MM.1S (cell line): ENCODE results near the gene BCO1.

Experiments used
- DNase-seq: peaks from one replicate; pipeline ENCODE4 v3.0.0-alpha.2; 2015
- H2AFZ ChIP-seq: fragments of 300-600 bp; sonication (generic); 2 replicates; pipeline ENCODE4 v1.6.0; 2016; ENCODE audit warnings: antibody characterized with exemption, low read length
- H3F3A ChIP-seq: fragments of 300-600 bp; sonication (generic); 2 replicates; pipeline ENCODE4 v1.6.1; 2016; ENCODE audit warnings: mild to moderate bottlenecking, antibody characterized with exemption, low read length, moderate library complexity, mixed read lengths; ENCODE audit not compliant: insufficient read depth
- H3K27ac ChIP-seq: fragments of 300-600 bp; sonication (generic); 2 replicates; pipeline ENCODE4 v1.5.1; 2016; ENCODE audit warnings: mild to moderate bottlenecking, low read length
- H3K27me3 ChIP-seq: fragments of 300-600 bp; sonication (generic); replicated peaks from 2 replicates; pipeline ENCODE4 v1.6.0; 2016; ENCODE audit warnings: low read length; ENCODE audit not compliant: insufficient read depth
- H3K36me3 ChIP-seq: fragments of 300-600 bp; sonication (generic); replicated peaks from 2 replicates; pipeline ENCODE4 v1.6.1; 2016; ENCODE audit warnings: mild to moderate bottlenecking, low read length, mixed read lengths; ENCODE audit not compliant: insufficient read depth
- H3K4me1 ChIP-seq: fragments of 300-600 bp; sonication (generic); 2 replicates; pipeline ENCODE4 v1.6.1; 2016; ENCODE audit warnings: low read length, mixed read lengths
- H3K4me2 ChIP-seq: fragments of 300-600 bp; sonication (generic); 2 replicates; pipeline ENCODE4 v1.6.0; 2016; ENCODE audit warnings: low read depth, low read length
- H3K4me3 ChIP-seq: fragments of 300-600 bp; sonication (generic); 2 replicates; pipeline ENCODE4 v1.5.1; 2016; ENCODE audit warnings: low read length, mixed read lengths
- H3K79me2 ChIP-seq: fragments of 300-600 bp; sonication (generic); 2 replicates; pipeline ENCODE4 v1.6.1; 2016; ENCODE audit warnings: mixed run types, low read length, mixed read lengths
- H3K9ac ChIP-seq: fragments of 300-600 bp; sonication (generic); 2 replicates; pipeline ENCODE4 v1.6.1; 2016; ENCODE audit warnings: low read length, mixed read lengths
- H3K9me2 ChIP-seq: fragments of 300-600 bp; sonication (generic); replicated peaks from 2 replicates; pipeline ENCODE4 v1.6.1; 2016; ENCODE audit warnings: mild to moderate bottlenecking, low read length, mixed read lengths; ENCODE audit not compliant: insufficient read depth
- H3K9me3 ChIP-seq: fragments of 300-600 bp; sonication (generic); replicated peaks from 2 replicates; pipeline ENCODE4 v1.6.1; 2016; ENCODE audit warnings: mild to moderate bottlenecking, low read length, mixed read lengths; ENCODE audit not compliant: insufficient read depth
- H4K20me1 ChIP-seq: fragments of 300-600 bp; sonication (generic); 2 replicates; pipeline ENCODE4 v1.6.1; 2016; ENCODE audit warnings: mild to moderate bottlenecking, low read length, moderate library complexity, mixed read lengths; ENCODE audit not compliant: insufficient read depth
- EZH2 ChIP-seq: fragments of 300-600 bp; sonication (generic); optimal IDR thresholded peaks from 2 replicates; pipeline ENCODE3; 2017; ENCODE audit warnings: low read depth, mild to moderate bottlenecking, antibody characterized with exemption, low read length, mixed read lengths
- EZH2phosphoT487 ChIP-seq: fragments of 300-600 bp; sonication (generic); IDR thresholded peaks from 2 replicates; pipeline ENCODE4 v1.6.1; 2018; ENCODE audit warnings: antibody characterized with exemption, low read length
- TF ChIP-seq, protein P1 (sequence below): fragments of 300-600 bp; sonication (generic); IDR thresholded peaks from 2 replicates; pipeline ENCODE4 v1.5.1; 2016; ENCODE audit warnings: antibody characterized with exemption, low read length, mixed read lengths

The BCO1 gene

DNA sequence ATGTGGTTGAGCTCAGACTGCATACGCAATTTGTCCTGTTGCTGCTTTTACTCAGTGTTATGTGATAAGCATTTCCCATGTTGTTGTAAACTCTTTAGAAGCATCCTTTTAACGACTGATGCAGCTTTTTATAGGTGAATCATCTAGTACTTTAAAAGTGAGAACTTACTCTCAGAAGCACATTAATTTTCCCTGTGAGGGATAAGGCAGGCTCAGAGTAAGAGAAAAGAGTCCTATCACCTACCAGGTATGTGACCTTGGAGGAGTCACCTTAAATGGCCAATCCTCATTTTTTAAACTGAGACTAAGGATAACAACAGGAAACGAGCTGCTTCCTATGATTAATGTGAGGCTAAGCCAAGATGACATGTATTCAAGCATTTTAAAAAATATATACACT is 41.9 kb downstream of the BCO1 start:
- Histone ChIP-seq H2AFZ (no peak overlapping the region), H3K9ac (no peak overlapping the region), H3K9me2 (no peaks in the 10 kb centered on the region), H3F3A (no peaks in the 10 kb centered on the region), H3K4me3 (no peak overlapping the region), H4K20me1 (no peaks in the 10 kb centered on the region), H3K27me3 (no peaks in the 10 kb centered on the region), H3K27ac (no peak overlapping the region), H3K9me3 (no peaks in the 10 kb centered on the region), H3K4me2 (no peak overlapping the region), H3K4me1 (no peaks in the 10 kb centered on the region), H3K79me2 (no peaks in the 10 kb centered on the region), H3K36me3 (no peaks in the 10 kb centered on the region)
- TF ChIP-seq, protein P1, sequence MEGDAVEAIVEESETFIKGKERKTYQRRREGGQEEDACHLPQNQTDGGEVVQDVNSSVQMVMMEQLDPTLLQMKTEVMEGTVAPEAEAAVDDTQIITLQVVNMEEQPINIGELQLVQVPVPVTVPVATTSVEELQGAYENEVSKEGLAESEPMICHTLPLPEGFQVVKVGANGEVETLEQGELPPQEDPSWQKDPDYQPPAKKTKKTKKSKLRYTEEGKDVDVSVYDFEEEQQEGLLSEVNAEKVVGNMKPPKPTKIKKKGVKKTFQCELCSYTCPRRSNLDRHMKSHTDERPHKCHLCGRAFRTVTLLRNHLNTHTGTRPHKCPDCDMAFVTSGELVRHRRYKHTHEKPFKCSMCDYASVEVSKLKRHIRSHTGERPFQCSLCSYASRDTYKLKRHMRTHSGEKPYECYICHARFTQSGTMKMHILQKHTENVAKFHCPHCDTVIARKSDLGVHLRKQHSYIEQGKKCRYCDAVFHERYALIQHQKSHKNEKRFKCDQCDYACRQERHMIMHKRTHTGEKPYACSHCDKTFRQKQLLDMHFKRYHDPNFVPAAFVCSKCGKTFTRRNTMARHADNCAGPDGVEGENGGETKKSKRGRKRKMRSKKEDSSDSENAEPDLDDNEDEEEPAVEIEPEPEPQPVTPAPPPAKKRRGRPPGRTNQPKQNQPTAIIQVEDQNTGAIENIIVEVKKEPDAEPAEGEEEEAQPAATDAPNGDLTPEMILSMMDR, result no peak
- TF ChIP-seq EZH2 (no peak), EZH2phosphoT487 (no peak)
- DNase-seq, result no peak

DNA sequence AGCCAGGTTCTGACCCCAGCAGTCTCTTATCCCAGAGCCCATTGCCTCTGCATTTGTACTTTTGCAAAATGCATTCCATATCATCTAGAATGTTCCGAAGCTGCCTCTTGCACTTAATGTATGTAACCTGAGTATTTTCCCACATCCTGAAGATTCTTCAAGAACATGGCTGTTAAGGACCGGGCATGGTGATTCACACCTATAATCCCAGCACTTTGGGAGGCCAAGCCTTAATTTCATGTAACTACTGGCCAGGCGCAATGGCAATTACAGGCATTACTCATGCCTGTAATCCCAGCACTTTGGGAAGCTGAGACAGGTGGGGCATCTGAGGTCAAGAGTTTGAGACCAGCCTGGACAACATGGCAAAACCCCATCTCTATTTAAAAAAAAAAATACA is 44.6 kb downstream of the BCO1 start:
- H3K9me3 ChIP-seq, result no peaks in the 10 kb centered on the region

DNA sequence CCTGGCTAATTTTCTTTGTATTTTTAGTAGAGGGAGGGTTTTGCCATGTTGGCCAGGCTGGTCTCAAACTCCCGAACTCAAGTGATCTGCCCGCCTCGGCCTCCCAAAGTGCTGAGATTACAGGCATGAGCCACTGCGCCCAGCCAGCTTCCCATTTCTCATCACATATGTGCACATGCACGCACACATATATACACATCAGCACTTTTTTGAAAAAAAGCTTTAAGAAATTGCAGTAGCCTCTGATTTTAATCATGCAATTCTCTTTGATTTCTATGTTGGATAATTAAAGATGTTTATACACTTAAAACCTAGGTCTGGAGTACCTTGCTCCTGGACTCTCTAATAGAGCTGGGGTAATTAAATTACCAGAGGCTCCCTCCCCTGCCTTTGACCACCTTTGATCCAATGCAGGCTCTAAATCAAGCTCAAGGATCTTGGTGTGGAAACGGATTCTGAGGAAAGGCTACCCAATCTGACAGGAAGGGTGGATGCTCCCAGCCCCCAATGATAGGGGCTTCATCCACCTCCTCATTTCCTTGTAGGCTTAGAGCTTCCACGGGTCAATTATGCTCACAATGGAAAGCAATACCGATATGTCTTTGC is 46.6 kb downstream of the BCO1 start:
- H3K4me1 ChIP-seq, result no peaks in the 10 kb centered on the region
- no peak overlapping the region for H2AFZ ChIP-seq
- no peak overlapping the region for H3K9ac ChIP-seq
- no peaks in the 10 kb centered on the region for H3K36me3 ChIP-seq
- H3F3A ChIP-seq, result no peaks in the 10 kb centered on the region
- H3K27ac ChIP-seq, result no peak overlapping the region
- no peaks in the 10 kb centered on the region for H4K20me1 ChIP-seq
- no peak overlapping the region for H3K4me3 ChIP-seq
- H3K9me3 ChIP-seq, result no peaks in the 10 kb centered on the region
- no peaks in the 10 kb centered on the region for H3K79me2 ChIP-seq
- H3K27me3 ChIP-seq, result no peaks in the 10 kb centered on the region
- TF ChIP-seq EZH2phosphoT487 (no peak), EZH2 (no peak)
- TF ChIP-seq, protein P1, result no peak
- H3K9me2 ChIP-seq, result no peaks in the 10 kb centered on the region
- no peak for DNase-seq
- H3K4me2 ChIP-seq, result no peak overlapping the region

More for the DNA sequence above, 44.6 kb downstream of the BCO1 start:
- no peaks in the 10 kb centered on the region for H3K79me2 ChIP-seq
- DNase-seq, result no peak
- H3K27me3 ChIP-seq, result no peaks in the 10 kb centered on the region
- no peaks in the 10 kb centered on the region for H3K9me2 ChIP-seq
- H3K9ac ChIP-seq, result no peak overlapping the region
- H4K20me1 ChIP-seq, result no peaks in the 10 kb centered on the region
- H3K36me3 ChIP-seq, result no peaks in the 10 kb centered on the region
- H3K4me2 ChIP-seq, result no peak overlapping the region
- no peaks in the 10 kb centered on the region for H3K4me1 ChIP-seq
- no peak overlapping the region for H2AFZ ChIP-seq
- H3F3A ChIP-seq, result no peaks in the 10 kb centered on the region
- no peak overlapping the region for H3K27ac ChIP-seq
- TF ChIP-seq, protein P1, result no peak
- TF ChIP-seq EZH2phosphoT487 (no peak), EZH2 (no peak)
- no peak overlapping the region for H3K4me3 ChIP-seq
